ENCODE results near the gene KDM2B. TPM values are rescaled to one million over a fixed set of nuclear protein-coding genes. Genes with fewer than 3 reads are reported as not detected.

Gene KDM2B
- polyA plus RNA-seq, 1 donor (not counting 4 experiments of a cell fraction or from before 2014, with no cell fraction given), result 10.3 TPM

GRCh38 chr12:121405211-121405610 lies 175.6 kb downstream of the KDM2B start:
- Histone ChIP-seq H3K27me3 (ENCODE audit: control insufficient read depth, extremely low read depth, insufficient read depth, low read length) (no peaks in the 10 kb centered on the region), H3K9me1 (ENCODE audit: control insufficient read depth, extremely low read depth, insufficient read depth, low read length) (peaks cover 3% of the 10 kb centered on the region), H3K4me1 (ENCODE audit: control insufficient read depth, extremely low read depth, insufficient read depth, low read length) (peaks cover 14% of the 10 kb centered on the region), H3K4me2 (ENCODE audit: control insufficient read depth, extremely low read depth, insufficient read depth, low read depth, low read length) (no peak overlapping the region), H3K4me3 (ENCODE audit: control insufficient read depth in 2 of 3, extremely low read depth in 1 of 3, insufficient read depth in 2 of 3, low read depth in 1 of 3, low read length in 3 of 3) (no peak overlapping the region), H3K27ac (ENCODE audit: control insufficient read depth, insufficient read depth, low read length) (no peak overlapping the region), H3K36me3 (ENCODE audit: control insufficient read depth in 2 of 2, extremely low read depth in 1 of 2, insufficient read depth in 2 of 2, low read length in 2 of 2) (peaks cover 11 to 22% of the 10 kb centered on the region in 2 experiments), H4K20me1 (ENCODE audit: control insufficient read depth, extremely low read depth, insufficient read depth, low read length) (peaks cover 4% of the 10 kb centered on the region), H3K9ac (ENCODE audit: control insufficient read depth, extremely low read depth, insufficient read depth, low read length) (no peak overlapping the region), H3K79me2 (ENCODE audit: control insufficient read depth, insufficient read depth, low read length) (peaks cover 88% of the 10 kb centered on the region), H3K9me3 (ENCODE audit: control insufficient read depth, low read depth, low read length) (no peaks in the 10 kb centered on the region), H2AFZ (ENCODE audit: control insufficient read depth, low read length) (no peak overlapping the region)
- TF ChIP-seq CTCF (optimal IDR thresholded peaks at IDR 0.05 in 1 of 3, IDR thresholded peaks at IDR 0.05 in 1 of 3, conservative IDR thresholded peaks at IDR 0.05 in 1 of 3; ENCODE audit: extremely low read depth in 1 of 3, insufficient read depth in 2 of 3, low read length in 3 of 3), result no peak
- no peak for TF ChIP-seq EZH2 (IDR thresholded peaks at IDR 0.05; ENCODE audit: low read length)
- FAIRE-seq, result no peak
- dilution Hi-C loops (cut with MboI; ENCODE audit: extremely low pct_ligation_motif_present, low sequenced_read_pairs), result no loop called here
- DNase-seq (ENCODE audit: low read depth, low spot score), result no peak

GRCh38 chr12:121404734-121405133 lies 176.1 kb downstream of the KDM2B start:
- H3K79me2 ChIP-seq (ENCODE audit: control insufficient read depth, insufficient read depth, low read length), result peaks cover 88% of the 10 kb centered on the region
- no peak overlapping the region for H3K4me3 ChIP-seq (ENCODE audit: control insufficient read depth in 2 of 3, extremely low read depth in 1 of 3, insufficient read depth in 2 of 3, low read depth in 1 of 3, low read length in 3 of 3)
- H3K36me3 ChIP-seq (ENCODE audit: control insufficient read depth in 2 of 2, extremely low read depth in 1 of 2, insufficient read depth in 2 of 2, low read length in 2 of 2), result peaks cover 11 to 22% of the 10 kb centered on the region in 2 experiments
- H3K4me1 ChIP-seq (ENCODE audit: control insufficient read depth, extremely low read depth, insufficient read depth, low read length), result peaks cover 14% of the 10 kb centered on the region
- H3K4me2 ChIP-seq (ENCODE audit: control insufficient read depth, extremely low read depth, insufficient read depth, low read depth, low read length), result no peak overlapping the region
- FAIRE-seq (no peak), DNase-seq (ENCODE audit: low read depth, low spot score) (no peak)
- peaks cover 4% of the 10 kb centered on the region for H4K20me1 ChIP-seq (ENCODE audit: control insufficient read depth, extremely low read depth, insufficient read depth, low read length)
- H3K27ac ChIP-seq (ENCODE audit: control insufficient read depth, insufficient read depth, low read length), result no peak overlapping the region
- no peaks in the 10 kb centered on the region for H3K27me3 ChIP-seq (ENCODE audit: control insufficient read depth, extremely low read depth, insufficient read depth, low read length)
- TF ChIP-seq CTCF (optimal IDR thresholded peaks at IDR 0.05 in 1 of 3, IDR thresholded peaks at IDR 0.05 in 1 of 3, conservative IDR thresholded peaks at IDR 0.05 in 1 of 3; ENCODE audit: extremely low read depth in 1 of 3, insufficient read depth in 2 of 3, low read length in 3 of 3) (no peak), EZH2 (IDR thresholded peaks at IDR 0.05; ENCODE audit: low read length) (no peak)
- no peak overlapping the region for H2AFZ ChIP-seq (ENCODE audit: control insufficient read depth, low read length)
- no peak overlapping the region for H3K9ac ChIP-seq (ENCODE audit: control insufficient read depth, extremely low read depth, insufficient read depth, low read length)
- H3K9me3 ChIP-seq (ENCODE audit: control insufficient read depth, low read depth, low read length), result no peaks in the 10 kb centered on the region
- peaks cover 3% of the 10 kb centered on the region for H3K9me1 ChIP-seq (ENCODE audit: control insufficient read depth, extremely low read depth, insufficient read depth, low read length)
- dilution Hi-C loops (cut with MboI; ENCODE audit: extremely low pct_ligation_motif_present, low sequenced_read_pairs), result no loop called here

Data from keratinocyte (primary cell).